ENCODE results near the gene OR4E2. TPM values are rescaled to one million over a fixed set of nuclear protein-coding genes. Genes with fewer than 3 reads are reported as not detected.
"Not testable (repeated sequence)": the region's sequence is repeated elsewhere in the genome, so short reads cannot be mapped to it uniquely, and the experiment has no call there.

Gene OR4E2
- total and polyA plus RNA-seq, 7 donors, result not detected

- ATAC-seq, result no peak
- WGBS, 3 donors, result 62 to 67% (median 66%) methylated on average over 3 of the region's 3 CpGs
- Histone ChIP-seq H3K36me3 (ENCODE audit: insufficient read depth in 1 of 2, low read depth in 1 of 2) (no peaks in the 10 kb centered on the region), H3K4me1 (no peaks in the 10 kb centered on the region), H3K27ac (no peak overlapping the region), H3K4me3 (no peak overlapping the region), H3K27me3 (ENCODE audit: insufficient read depth in 3 of 3, low read length in 2 of 3) (no peaks in the 10 kb centered on the region), H3K9me3 (no peaks in the 10 kb centered on the region)
- intact Hi-C loops (cut with DNase I), result no loop called here
- DNase-seq, result no peak
- TF ChIP-seq CTCF (IDR thresholded peaks at IDR 0.05), result no peak
Observed at GRCh38 chr14:21626491-21627230, 27.0 kb upstream of the OR4E2 start.

GRCh38 chr14:21630503-21630902 is 23.1 kb upstream of the OR4E2 start:
- H3K4me3 ChIP-seq; H3K27ac ChIP-seq; H3K36me3 ChIP-seq (ENCODE audit: insufficient read depth in 1 of 2, low read depth in 1 of 2); DNase-seq; intact Hi-C loops (cut with DNase I); H3K27me3 ChIP-seq (ENCODE audit: insufficient read depth in 3 of 3, low read length in 2 of 3); ATAC-seq; H3K4me1 ChIP-seq; H3K9me3 ChIP-seq: not testable (repeated sequence)
- WGBS, 3 donors, result 91 to 99% (median 97%) methylated on average over 1 of the region's 1 CpG

- no peak overlapping the region for H3K27ac ChIP-seq
- DNase-seq (no peak), ATAC-seq (no peak)
- H3K4me3 ChIP-seq, result no peak overlapping the region
- H3K4me1 ChIP-seq, result no peaks in the 10 kb centered on the region
- intact Hi-C loops (cut with DNase I), result no loop called here
- no peaks in the 10 kb centered on the region for H3K36me3 ChIP-seq (ENCODE audit: insufficient read depth in 1 of 2, low read depth in 1 of 2)
- no peaks in the 10 kb centered on the region for H3K27me3 ChIP-seq (ENCODE audit: insufficient read depth in 3 of 3, low read length in 2 of 3)
- no peaks in the 10 kb centered on the region for H3K9me3 ChIP-seq
- 26 to 58% (median 27%) methylated on average over 3 of the region's 3 CpGs for WGBS, 3 donors
- TF ChIP-seq CTCF (IDR thresholded peaks at IDR 0.05), result no peak
Observed at GRCh38 chr14:21631084-21631483, 22.6 kb upstream of the OR4E2 start.

GRCh38 chr14:21634840-21635239 is 18.8 kb upstream of the OR4E2 start, which contains the start of gene OR10G2:
Gene OR10G2, minus strand, starts transcription at chr14:21634940. Its CDS starts 98 bp downstream, at chr14:21634842.
- intact Hi-C loops (cut with DNase I), result no loop called here
- no peak for TF ChIP-seq CTCF (IDR thresholded peaks at IDR 0.05)
- 69 to 80% (median 75%) methylated on average over 4 of the region's 4 CpGs for WGBS, 3 donors

GRCh38 chr14:21642683-21643082 is 11.0 kb upstream of the OR4E2 start:
- no peak overlapping the region for H3K4me3 ChIP-seq
- intact Hi-C loops (cut with DNase I), result no loop called here
- 46 to 54% (median 53%) methylated on average over 3 of the region's 3 CpGs for WGBS, 3 donors
- H3K4me1 ChIP-seq, result no peaks in the 10 kb centered on the region
- no peak for ATAC-seq
- no peak for DNase-seq
- H3K27me3 ChIP-seq (ENCODE audit: insufficient read depth in 3 of 3, low read length in 2 of 3), result no peaks in the 10 kb centered on the region
- no peak overlapping the region for H3K27ac ChIP-seq
- H3K9me3 ChIP-seq, result no peaks in the 10 kb centered on the region
- H3K36me3 ChIP-seq (ENCODE audit: insufficient read depth in 1 of 2, low read depth in 1 of 2), result no peaks in the 10 kb centered on the region
- no peak for TF ChIP-seq CTCF (IDR thresholded peaks at IDR 0.05)

More at GRCh38 chr14:21634840-21635239, 18.8 kb upstream of the OR4E2 start, which contains the start of gene OR10G2:
- DNase-seq, result no peak
- Histone ChIP-seq H3K27me3 (ENCODE audit: insufficient read depth in 3 of 3, low read length in 2 of 3) (no peaks in the 10 kb centered on the region), H3K36me3 (ENCODE audit: insufficient read depth in 1 of 2, low read depth in 1 of 2) (no peaks in the 10 kb centered on the region), H3K9me3 (no peaks in the 10 kb centered on the region), H3K27ac (no peak within 1 kb of the TSS), H3K4me1 (no peaks in the 10 kb centered on the region), H3K4me3 (no peak within 1 kb of the TSS)
- no peak for ATAC-seq

Measured in psoas muscle (tissue), 8 donors.